Activated CD4-positive, alpha-beta T cell treated with anti-CD3 and anti-CD28 coated beads for 4 hours (primary cell): ENCODE measurements around the gene TAC1.
"Not testable (repeated sequence)": the region's sequence is repeated elsewhere in the genome, so short reads cannot be mapped to it uniquely, and the experiment has no call there.

ENCODE experiments used
- DNase-seq, 2 donors: peaks; one replicate each; pipeline ENCODE4 v3.0.0-alpha.2; 2020

TAC1 gene, protein sequence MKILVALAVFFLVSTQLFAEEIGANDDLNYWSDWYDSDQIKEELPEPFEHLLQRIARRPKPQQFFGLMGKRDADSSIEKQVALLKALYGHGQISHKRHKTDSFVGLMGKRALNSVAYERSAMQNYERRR

DNA sequence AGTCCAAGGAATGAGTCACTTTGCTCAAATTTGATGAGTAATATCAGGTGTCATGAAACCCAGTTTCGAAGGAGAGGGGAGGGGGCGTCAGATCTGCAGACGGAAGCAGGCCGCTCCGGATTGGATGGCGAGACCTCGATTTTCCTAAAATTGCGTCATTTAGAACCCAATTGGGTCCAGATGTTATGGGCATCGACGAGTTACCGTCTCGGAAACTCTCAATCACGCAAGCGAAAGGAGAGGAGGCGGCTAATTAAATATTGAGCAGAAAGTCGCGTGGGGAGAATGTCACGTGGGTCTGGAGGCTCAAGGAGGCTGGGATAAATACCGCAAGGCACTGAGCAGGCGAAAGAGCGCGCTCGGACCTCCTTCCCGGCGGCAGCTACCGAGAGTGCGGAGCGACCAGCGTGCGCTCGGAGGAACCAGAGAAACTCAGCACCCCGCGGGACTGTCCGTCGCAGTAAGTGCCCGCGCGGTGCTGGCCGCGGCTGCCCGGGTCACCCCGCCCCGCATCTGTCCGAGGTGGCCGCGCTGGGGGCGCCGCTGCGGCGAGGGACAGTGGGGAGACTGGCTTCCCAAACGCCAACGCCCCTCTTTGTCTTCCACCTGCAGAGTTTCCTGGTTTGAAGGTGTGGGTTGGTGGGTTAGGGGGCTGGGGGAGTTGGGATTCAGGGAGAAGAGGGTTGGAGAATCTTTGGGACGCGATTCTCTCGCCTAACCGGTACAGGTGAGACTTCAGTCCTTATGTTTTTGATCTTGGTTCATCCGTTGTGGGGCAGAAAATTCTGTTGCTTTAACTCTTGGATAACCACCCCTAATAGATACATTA lies at the start of gene TAC1:
Gene TAC1, plus strand, starts transcription at position 351 of the 829 bp plus-strand sequence. CDS start 527 bp downstream, outside the sequence.
- no peak for DNase-seq

DNA sequence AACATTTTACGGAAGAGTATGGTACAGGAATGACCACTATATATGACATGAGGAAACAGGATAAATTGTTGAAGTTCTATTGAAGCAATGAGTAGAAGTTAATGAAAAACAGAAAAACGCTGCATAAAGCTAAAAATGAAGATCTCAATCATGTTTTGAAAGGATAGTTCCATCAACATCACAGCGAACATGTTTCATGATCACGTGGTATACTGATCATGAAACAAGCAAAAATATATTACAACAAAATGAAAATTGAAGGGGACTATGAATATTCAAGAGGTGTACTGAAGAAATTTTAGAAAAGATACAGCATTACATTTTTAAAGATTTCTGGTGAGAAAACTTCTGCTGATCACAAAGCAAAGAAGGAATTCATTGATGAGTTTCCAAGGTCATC lies 45.9 kb upstream of the TAC1 start:
- no peak for DNase-seq

DNA sequence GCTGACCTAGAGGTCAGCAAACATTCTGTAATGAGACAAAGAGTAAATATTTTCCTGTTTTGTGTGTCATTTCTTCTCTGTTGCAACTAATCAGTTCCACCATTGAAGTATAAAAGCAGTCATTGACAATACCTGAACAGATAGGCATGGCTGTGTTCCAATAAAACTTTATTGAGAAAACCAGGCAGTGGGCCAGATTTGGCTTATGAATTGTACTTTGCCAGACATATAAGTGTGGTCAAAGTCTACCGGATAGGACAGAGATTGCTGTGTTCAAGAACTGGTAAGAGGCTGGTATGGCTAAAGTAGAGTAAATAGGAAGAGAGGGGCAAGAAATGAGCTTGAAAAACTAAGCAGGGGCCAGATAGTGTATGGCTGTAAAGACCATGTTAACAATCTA lies 38.3 kb upstream of the TAC1 start:
- no peak for DNase-seq

DNA sequence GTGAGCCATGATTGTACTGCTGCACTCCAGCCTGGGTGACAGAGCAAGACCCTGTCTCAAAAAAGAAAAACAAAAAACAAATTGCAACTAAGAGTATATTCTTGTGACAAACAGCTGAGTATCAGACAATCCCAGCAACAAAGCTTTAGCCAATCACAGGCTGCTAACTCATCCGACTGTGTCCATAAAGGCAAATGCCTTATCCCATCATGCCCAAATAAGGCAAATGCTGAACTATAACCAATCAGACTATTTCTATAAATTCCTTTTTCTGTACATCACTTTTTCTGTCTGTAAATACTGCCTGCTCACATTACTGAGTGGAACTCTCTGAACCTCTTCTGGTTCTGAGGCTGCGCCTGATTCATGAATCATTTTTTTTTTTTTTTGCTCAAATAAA lies 37.5 kb upstream of the TAC1 start:
- no peak for DNase-seq

DNA sequence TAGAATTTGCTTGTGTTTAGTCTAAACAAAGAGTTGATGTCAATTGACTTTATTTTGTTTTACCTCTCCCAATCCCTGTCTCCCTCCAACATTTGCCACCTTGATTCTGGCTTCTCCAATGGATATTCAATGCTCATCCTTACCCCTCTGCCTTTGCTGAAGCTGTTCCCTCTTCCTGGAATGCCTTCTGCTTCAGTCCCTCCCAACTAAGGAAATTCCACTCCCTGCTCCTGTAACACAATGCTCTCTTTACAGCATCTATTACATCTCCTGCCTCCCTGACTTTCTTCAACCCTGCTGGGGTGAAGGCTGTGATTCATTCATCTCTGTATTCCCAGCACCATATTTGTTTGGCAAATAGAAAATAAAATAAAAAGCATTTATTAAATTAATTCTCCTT lies 34.5 kb upstream of the TAC1 start:
- DNase-seq, result no peak

DNA sequence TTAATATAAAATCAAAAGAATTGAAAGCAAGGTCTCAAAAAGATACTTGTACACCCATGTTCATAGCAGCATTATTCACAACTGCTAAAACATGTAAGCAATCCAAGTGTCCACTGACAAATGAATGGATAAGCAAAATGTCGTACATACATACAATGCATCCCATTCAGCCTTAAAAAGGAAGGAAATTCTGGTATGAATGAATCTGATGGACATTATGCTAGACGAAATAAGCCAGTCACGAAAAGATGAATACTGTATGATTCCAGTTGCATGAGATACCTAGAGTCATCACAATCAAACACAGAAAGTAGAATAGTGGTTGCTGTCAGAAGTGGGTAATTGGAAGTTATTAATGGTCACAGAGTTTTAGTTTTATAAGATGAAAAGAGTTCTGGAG lies 9.5 kb upstream of the TAC1 start:
- no peak for DNase-seq

DNA sequence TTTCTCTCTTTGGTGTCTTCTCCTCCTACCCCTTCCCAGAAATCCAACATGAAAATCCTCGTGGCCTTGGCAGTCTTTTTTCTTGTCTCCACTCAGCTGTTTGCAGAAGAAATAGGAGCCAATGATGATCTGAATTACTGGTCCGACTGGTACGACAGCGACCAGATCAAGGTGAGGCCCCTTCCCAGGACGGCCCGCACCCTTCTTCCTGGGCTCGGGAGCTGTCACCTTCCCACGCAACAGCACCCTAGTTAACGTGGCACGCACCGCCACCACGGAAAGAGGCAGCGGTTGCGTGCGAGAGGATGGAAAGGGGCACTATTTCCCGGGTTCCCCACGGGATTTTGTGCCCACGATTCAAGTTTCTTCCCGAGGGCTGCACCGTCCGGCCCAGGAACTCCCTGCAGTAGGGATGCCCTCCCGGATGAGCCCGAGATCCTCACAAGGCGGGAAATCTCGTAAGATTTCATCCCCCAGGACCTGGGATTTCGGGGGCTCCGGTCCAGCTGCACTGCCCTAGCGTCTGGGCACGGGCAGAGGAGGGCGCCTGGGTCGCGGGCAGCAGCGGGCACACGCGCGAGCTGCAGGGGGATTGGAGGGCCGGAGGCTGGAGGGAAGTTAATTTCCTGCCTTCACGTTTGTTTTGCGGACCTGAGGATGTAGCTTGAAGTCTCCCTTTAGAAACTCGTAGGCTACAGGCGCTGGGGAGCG lies 834 bp downstream of the TAC1 start:
- DNase-seq, result no peak

DNA sequence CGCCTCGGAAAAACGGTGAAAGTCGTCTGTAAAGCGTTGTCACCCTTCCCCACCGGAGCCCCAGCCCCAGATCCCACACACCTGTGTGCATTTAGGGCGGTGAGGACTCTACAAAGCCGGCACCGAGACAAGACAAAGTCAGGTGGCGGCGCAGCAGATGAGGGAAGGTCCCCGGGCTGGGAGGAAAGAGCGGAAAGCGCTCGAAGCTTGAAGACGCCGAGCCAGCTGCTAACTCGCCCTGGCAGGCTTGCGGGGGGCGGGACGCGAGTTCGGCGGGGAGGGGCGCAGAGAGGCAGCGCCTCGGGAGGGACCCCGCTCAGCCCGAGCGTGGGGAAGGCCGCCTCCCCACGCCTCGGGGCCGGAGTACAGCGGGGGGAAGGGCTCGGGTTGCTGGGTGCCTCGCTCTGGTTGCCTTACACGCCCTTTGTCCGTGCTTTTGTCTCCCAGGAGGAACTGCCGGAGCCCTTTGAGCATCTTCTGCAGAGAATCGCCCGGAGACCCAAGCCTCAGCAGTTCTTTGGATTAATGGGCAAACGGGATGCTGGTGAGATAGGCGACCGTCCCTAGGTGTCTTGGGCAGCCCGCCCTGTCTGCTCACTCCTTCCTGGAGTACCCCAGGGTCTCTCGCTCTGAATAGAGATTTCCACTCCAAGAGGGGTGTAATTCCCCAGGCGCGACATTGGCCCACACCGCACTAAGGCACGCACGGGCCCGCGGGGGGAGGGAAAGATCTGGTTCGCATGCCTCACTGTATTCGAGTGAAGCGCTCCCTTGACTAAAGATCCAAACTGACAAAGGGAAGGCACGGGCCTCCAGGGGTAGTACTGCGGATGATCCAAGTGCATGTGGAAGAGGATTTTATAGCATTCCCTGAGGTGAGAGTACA lies 1.6 kb downstream of the TAC1 start:
- DNase-seq, result no peak

DNA sequence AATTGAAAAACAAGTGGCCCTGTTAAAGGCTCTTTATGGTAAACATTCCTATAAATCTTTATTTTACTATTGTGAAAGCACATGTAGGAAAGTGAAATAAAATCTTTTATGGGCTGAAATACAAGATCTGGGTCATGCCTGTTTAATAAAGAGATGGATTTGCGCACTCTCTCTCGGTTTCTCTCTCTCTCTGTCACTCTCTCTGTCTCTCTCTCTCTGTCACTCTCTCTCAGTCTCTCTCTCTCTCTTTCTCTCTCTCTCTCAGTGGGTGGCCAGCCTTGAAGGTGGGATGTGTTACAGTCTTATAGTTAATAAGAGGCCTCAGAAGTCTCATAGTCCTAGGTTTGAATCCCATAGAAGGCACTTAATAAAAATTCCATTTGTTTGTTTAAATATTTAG lies 2.4 kb downstream of the TAC1 start:
- DNase-seq, result no peak

DNA sequence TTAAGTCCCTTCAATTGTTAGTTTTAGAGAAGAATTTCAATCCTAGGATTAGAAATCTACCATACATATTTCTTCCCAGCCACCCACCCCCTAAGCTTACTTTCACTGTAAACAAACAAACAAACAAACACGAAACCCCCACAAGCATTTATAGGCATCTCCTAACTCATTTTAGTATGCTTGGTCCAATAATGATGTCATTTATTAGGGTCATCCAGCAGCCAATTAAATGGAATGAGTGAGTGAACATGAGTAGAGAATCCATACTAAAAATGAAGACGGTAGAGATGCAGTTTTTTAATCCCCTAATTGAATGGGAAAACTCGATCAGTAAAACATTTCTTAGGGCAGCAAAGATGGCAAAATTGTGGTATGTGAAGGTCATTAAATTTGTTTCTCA lies 3.2 kb downstream of the TAC1 start:
- no peak for DNase-seq

DNA sequence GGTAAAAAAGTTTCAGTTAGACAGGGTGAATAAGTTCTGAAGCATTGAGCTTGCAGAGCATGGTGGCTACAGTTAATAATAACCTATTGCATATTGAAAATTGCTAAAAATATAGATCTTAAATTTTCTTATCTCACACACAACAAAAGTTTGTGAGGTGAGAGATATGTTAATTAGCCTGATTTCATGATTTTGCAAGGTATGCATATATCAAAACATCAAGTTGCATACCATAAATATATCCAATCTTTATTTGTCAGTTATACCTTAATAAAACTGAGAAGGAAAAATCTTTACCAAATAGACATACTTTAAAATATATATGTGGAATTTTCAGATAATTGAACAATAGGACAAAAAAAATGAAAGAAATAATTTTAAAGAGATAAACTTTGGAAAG lies 16.6 kb downstream of the TAC1 start:
- no peak for DNase-seq

DNA sequence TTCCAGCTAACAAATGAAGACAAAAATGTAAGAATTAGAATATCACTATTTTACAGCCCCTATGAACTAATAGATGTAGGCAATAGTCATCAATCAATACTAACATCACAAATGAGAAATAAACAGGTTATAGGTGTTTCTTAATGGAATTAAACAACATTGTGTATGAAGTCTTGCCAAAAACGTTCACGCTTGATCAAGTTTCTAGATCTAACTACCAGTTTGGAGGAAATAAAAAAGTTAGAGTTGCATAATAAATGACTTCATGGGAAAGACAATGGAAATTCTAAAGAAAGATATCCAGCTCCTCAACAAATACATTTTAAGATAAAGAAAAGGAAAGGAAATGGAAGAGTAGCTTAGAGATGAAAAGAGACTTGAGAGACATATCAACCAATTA lies 19.7 kb downstream of the TAC1 start:
- no peak for DNase-seq

DNA sequence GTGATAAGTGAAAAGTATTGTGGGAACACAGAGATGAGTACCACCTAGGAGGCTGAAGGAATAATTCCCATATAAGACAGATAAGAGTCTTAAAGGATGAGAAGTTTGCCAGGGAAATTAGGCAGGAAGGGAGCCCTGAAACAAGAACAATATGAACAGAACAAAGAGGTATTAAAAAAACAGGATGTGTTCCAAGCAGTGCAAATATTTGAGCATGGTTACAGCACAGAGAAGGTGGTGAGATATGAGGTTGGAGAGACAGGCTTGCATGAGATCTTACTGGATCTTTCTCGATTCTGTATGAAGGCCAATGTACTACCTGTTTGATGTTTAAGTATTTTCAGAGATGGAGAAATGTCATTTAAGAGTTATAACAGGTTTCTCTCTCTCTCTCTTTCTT lies 20.3 kb downstream of the TAC1 start:
- no peak for DNase-seq

DNA sequence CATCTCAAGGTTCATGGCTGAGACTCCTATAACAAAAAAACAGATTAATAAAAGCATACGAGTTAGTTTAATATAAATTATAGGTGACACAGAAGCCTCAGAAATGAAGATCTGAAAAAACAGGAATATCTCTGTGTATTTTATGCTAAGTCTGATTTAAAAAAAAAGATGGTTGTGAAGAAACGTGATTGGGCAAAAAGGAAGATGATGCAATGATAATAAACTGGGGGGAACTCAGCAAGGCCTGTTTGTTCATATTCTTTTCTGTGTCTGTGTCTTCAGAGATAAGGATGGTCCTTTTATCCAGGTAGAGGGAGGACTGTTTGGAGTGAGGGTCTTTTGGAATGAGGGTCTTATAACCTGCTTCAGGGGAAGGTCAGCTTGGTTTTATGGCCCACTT lies 25.9 kb downstream of the TAC1 start:
- DNase-seq, result no peak

DNA sequence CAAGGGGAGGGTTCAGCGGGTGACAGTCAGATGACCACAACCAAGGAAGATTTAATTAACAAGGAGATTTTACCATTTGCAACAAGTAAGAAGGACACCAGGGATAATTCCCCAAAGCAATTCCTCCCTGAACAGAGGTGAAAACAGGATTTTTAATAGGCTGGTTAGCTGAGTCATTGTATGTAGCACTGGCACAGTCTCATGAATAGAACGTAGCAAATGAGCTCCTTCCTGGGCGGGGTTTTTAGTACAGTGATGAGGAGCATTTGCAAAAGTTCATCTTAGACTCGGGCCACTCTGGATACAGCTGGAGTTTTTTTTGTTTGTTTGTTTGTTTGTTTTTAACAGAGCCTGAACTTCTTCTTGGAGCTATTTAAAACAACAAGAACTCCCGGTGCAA lies 39.0 kb downstream of the TAC1 start:
- no peak for DNase-seq

DNA sequence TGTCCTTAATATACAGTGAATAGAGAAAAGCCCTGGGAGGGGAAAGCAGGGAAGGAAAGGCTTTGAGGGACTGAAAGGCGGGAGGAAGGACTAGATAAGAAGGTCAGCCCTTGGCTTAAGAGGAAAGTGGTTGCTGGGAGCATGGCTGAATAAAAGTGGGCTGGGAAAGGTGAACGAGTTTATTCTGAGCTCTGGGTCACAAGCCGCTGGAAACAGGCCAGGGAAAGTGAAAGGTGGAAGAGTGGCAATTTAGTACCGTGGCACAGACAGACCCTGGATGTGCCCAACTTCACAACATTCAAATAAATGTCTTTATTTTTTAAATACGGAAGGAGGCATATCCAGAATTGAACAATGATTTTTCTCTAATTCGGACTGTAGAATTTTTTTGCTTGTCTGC lies 39.7 kb downstream of the TAC1 start:
- DNase-seq, result no peak

DNA sequence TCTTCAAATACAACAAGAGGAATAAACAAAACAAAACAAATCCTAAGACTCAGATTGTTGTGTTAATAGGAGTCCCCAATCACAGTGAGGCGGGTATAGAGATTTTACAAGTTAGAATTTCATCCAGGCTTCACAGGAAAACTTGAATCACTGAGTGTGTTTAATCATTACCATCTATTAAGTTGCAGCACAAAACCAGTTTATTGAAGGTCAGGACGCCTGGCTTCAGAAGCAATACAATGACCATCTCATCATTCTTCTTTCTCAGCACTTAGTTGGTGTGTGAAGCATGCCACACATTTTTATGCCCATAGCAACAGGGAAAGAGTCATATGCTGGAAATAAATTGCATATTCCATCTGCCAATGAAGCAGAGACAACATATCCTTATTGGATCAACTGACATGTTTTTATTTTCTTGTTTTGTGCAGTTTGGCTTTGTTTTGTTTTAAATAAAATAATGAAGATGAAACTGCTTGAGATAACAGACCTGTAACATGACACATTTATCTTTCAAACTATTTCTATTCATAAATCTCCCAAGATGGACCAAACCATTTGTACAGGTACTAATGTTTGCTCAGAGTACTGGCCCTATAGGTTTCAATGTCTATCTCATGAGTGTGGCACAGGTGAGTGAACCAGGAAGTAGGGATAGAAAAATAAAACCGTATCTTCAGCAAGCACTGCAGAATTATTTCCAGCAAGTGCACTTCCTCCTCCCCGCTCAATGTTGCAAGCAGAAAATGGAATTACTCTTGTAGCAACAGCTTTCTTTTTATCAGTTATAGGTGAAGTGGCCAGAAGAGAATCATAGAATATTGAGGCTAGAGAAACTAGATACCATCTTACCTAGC lies 40.4 kb downstream of the TAC1 start:
- no peak for DNase-seq

DNA sequence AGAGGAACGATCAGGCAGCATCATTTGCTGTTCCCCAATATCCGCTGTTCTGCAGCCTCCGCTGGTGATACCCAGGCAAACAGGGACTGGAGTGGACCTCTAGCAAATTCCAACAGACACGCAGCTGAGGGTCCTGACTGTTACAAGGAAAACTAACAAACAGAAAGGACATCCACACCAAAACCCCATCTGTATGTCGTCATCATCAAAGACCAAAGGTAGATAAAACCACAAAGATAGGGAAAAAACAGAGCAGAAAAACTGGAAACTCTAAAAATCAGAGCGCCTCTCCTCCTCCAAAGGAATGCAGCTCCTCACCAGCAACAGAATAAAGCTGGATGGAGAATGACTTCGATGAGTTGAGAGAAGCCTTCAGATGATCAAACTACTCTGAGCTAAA lies 54.5 kb downstream of the TAC1 start:
- DNase-seq, result not testable (repeated sequence)
